Lung (tissue), 12 donors: Measurements from ENCODE around the gene MAP4K1. TPM values are rescaled to one million over a fixed set of nuclear protein-coding genes. Genes with fewer than 3 reads are reported as not detected.

ENCODE experiments used
- ATAC-seq: fragments of 200-7000 bp; cut with Tn5 transposase; one replicate; pipeline ENCODE4 v1.9.1; 2020; ENCODE audit warnings: moderate number of reproducible peaks; ENCODE audit not compliant: insufficient read depth, low FRiP score
- DNase-seq, 3 donors: peaks; one replicate each; pipeline ENCODE4 v3.0.0-alpha.2; 2013 to 2017
- H3K27ac ChIP-seq, 2 donors: one replicate each; pipeline ENCODE4 v1.5.1; 2013; ENCODE audit warnings: mild to moderate bottlenecking in 2 of 2, moderate library complexity in 2 of 2, control low read depth in 1 of 2, inconsistent platforms in 1 of 2, low read depth in 1 of 2, low read length in 1 of 2
- H3K27me3 ChIP-seq, 3 donors: one replicate each; pipeline ENCODE4 v1.5.1; 2013; ENCODE audit warnings: low read length in 2 of 3; ENCODE audit not compliant: control insufficient read depth in 3 of 3, insufficient read depth in 3 of 3
- H3K36me3 ChIP-seq, 4 donors: one replicate each; pipeline ENCODE4 v1.5.1; 2013; ENCODE audit warnings: low read length in 4 of 4, mild to moderate bottlenecking in 1 of 4, moderate library complexity in 1 of 4; ENCODE audit not compliant: control insufficient read depth in 4 of 4, insufficient read depth in 4 of 4
- H3K4me1 ChIP-seq, 5 donors: one replicate each; pipeline ENCODE4 v1.5.1; 2013; ENCODE audit warnings: low read length in 5 of 5, mild to moderate bottlenecking in 2 of 5, moderate library complexity in 1 of 5; ENCODE audit not compliant: control insufficient read depth in 5 of 5, insufficient read depth in 5 of 5
- H3K4me3 ChIP-seq: one replicate; pipeline ENCODE4 v1.5.1; 2013; ENCODE audit warnings: mild to moderate bottlenecking, control low read depth, moderate library complexity
- H3K9ac ChIP-seq, 2 donors: one replicate each; pipeline ENCODE4 v1.5.1; 2013; ENCODE audit warnings: low read length in 2 of 2, control low read depth in 1 of 2; ENCODE audit not compliant: insufficient read depth in 1 of 2
- H3K9me3 ChIP-seq, 4 donors: one replicate each; pipeline ENCODE4 v1.5.1; 2013; ENCODE audit warnings: low read length in 3 of 4, mild to moderate bottlenecking in 1 of 4, moderate library complexity in 1 of 4; ENCODE audit not compliant: control insufficient read depth in 4 of 4, insufficient read depth in 3 of 4
- CTCF ChIP-seq: IDR thresholded peaks from 2 replicates; pipeline ENCODE4 v1.5.1; 2012; ENCODE audit warnings: mild to moderate bottlenecking; ENCODE audit errors: control extremely low read depth, extremely low read depth
- WGBS, 2 donors: extraction: QIAGEN DNeasy Blood & Tissue Kit; methylation state at CpG; one replicate each; pipeline ENCODE4 v1.1.7; 2013; 5-methylcytosine and 5-hydroxymethylcytosine counted together
- polyA plus RNA-seq, 2 donors: library from polyadenylated mRNA; stranded (reverse); fragments of 200-250 nt; gene quantifications; one replicate each; pipeline ENCODE4 v1.2.1, GENCODE V29; 2013
- total RNA-seq, 2 donors: library from RNA; depleted of rRNA in 1 of 2; stranded (reverse); fragments of >200 nt in 1 of 2; gene quantifications; one replicate each; pipeline ENCODE4 v1.2.1, GENCODE V29; 2014 to 2021
- donor health status: control.
- donor health status: control.
- donor health status: Bipolar disorder and iron deficiency.
- donor health status: healthy.
- donor health status: DM: yes; HTN: yes; CAD: no.

Gene MAP4K1
- total and polyA plus RNA-seq, 4 donors: 4.0 to 13.1 (median 8.4) TPM

GRCh38 chr19:38657633-38658222 is 40.0 kb upstream of the MAP4K1 start:
- TF ChIP-seq CTCF: no peak
- Histone ChIP-seq H3K4me3 (no peak overlapping the region), H3K27ac (peak overlapping the region; percentile 81 to 96), H3K9ac (peak overlapping the region; percentile 3 to 76), H3K36me3 (peaks cover 0 to 10% (median 2%) of the 10 kb centered on the region in 4 donors), H3K9me3 (no peaks in the 10 kb centered on the region), H3K27me3 (no peaks in the 10 kb centered on the region), H3K4me1 (peaks cover 30 to 72% (median 55%) of the 10 kb centered on the region in 5 donors)
- DNase-seq: peak in 1 of 3 donors; percentile 37
- no peak for ATAC-seq
- 59 to 68% methylated on average over 8 of the region's 8 CpGs for WGBS, 2 donors

- Histone ChIP-seq H3K9ac (no peak overlapping the region), H3K4me1 (peaks cover 34 to 76% (median 60%) of the 10 kb centered on the region in 5 donors), H3K9me3 (no peaks in the 10 kb centered on the region), H3K27me3 (no peaks in the 10 kb centered on the region), H3K36me3 (peaks cover 0 to 10% (median 2%) of the 10 kb centered on the region in 4 donors), H3K4me3 (no peak overlapping the region), H3K27ac (peak overlapping the region; percentile 42 to 82)
- ATAC-seq (no peak), DNase-seq (no peak)
- WGBS, 2 donors: 58 to 62% methylated on average over 7 of the region's 7 CpGs
- no peak for TF ChIP-seq CTCF
Measured at GRCh38 chr19:38656171-38656981, 38.6 kb upstream of the MAP4K1 start.

- no peak for ATAC-seq
- no peak for TF ChIP-seq CTCF
- Histone ChIP-seq H3K4me3 (no peak overlapping the region), H3K9me3 (no peaks in the 10 kb centered on the region), H3K4me1 (peaks cover 36 to 81% (median 62%) of the 10 kb centered on the region in 5 donors), H3K9ac (peak overlapping the region in 1 of 2 donors; percentile 28), H3K36me3 (peaks cover 0 to 5% (median 2%) of the 10 kb centered on the region in 4 donors), H3K27me3 (no peaks in the 10 kb centered on the region), H3K27ac (peak overlapping the region; percentile 76 to 99)
- WGBS, 2 donors: 48 to 61% methylated on average over 5 of the region's 5 CpGs
- no peak for DNase-seq
Measured at GRCh38 chr19:38655148-38655824, 37.5 kb upstream of the MAP4K1 start.
